HG03159 (cell line): ENCODE results near the gene BTN1A1.

Experiments
- ATAC-seq: cut with Tn5 transposase; IDR thresholded peaks from one replicate; pipeline ENCODE4 v1.9.1; 2021; ENCODE audit warnings: mild to moderate bottlenecking, moderate library complexity; ENCODE audit not compliant: unreplicated experiment

Gene BTN1A1

GRCh38 chr6:26556263-26557070 is 56.4 kb downstream of the BTN1A1 start:
- ATAC-seq: no peak
